GM23338 (cell line): ENCODE data around the gene ZNF311. TPM values are rescaled to one million over a fixed set of nuclear protein-coding genes. Genes with fewer than 3 reads are reported as not detected.
"Not testable (repeated sequence)": the region's sequence is repeated elsewhere in the genome, so short reads cannot be mapped to it uniquely, and the experiment has no call there.

ENCODE experiments used
- ATAC-seq: fragments of 200-7000 bp; cut with Tn5 transposase; 3 replicates; pipeline ENCODE4 v1.9.1; 2020
- DNase-seq: peaks from one replicate; pipeline ENCODE4 v3.0.0-alpha.2; 2015; ENCODE audit warnings: low spot score
- H2AFZ ChIP-seq: fragments of 200-600 bp; sonication (generic); 2 replicates; pipeline ENCODE4 v1.8.0; 2016; ENCODE audit warnings: antibody characterized with exemption, mild to moderate bottlenecking, moderate library complexity
- H3F3A ChIP-seq: fragments of 200-600 bp; sonication (generic); replicated peaks from 2 replicates; pipeline ENCODE4 v1.8.0; 2017; ENCODE audit warnings: antibody characterized with exemption, mixed run types, low read depth
- H3K27ac ChIP-seq: fragments of 200-600 bp; sonication (generic); 2 replicates; pipeline ENCODE4 v1.6.1; 2016; ENCODE audit warnings: low read depth
- H3K27me3 ChIP-seq: fragments of 200-600 bp; sonication (generic); 2 replicates; pipeline ENCODE4 v1.8.0; 2016; ENCODE audit warnings: mild to moderate bottlenecking, mixed run types, moderate library complexity; ENCODE audit not compliant: insufficient read depth
- H3K36me3 ChIP-seq: fragments of 200-600 bp; sonication (generic); 2 replicates; pipeline ENCODE4 v1.8.0; 2016; ENCODE audit warnings: mild to moderate bottlenecking; ENCODE audit not compliant: insufficient read depth
- H3K4me1 ChIP-seq: fragments of 200-600 bp; sonication (generic); 2 replicates; pipeline ENCODE4 v1.8.0; 2016; ENCODE audit warnings: mild to moderate bottlenecking, moderate library complexity; ENCODE audit not compliant: insufficient read depth
- H3K4me2 ChIP-seq: fragments of 200-600 bp; sonication (generic); 2 replicates; pipeline ENCODE4 v1.7.1; 2017; ENCODE audit warnings: mixed run types
- H3K4me3 ChIP-seq: fragments of 200-600 bp; sonication (generic); 2 replicates; pipeline ENCODE4 v1.6.1; 2016; ENCODE audit warnings: mixed run types
- H3K79me2 ChIP-seq: fragments of 200-600 bp; sonication (generic); replicated peaks from 2 replicates; pipeline ENCODE4 v1.8.0; 2017; ENCODE audit warnings: mild to moderate bottlenecking; ENCODE audit not compliant: insufficient read depth
- H3K9me2 ChIP-seq: fragments of 200-600 bp; sonication (generic); 2 replicates; pipeline ENCODE4 v1.8.0; 2017; ENCODE audit not compliant: insufficient read depth
- H4K20me1 ChIP-seq: fragments of 200-600 bp; sonication (generic); replicated peaks from 2 replicates; pipeline ENCODE4 v1.8.0; 2017; ENCODE audit warnings: mild to moderate bottlenecking; ENCODE audit not compliant: insufficient read depth
- H3K27ac Mint-ChIP-seq: 2 replicates; pipeline ENCODE4 v1.8.0; 2020; ENCODE audit warnings: inconsistent platforms, mild to moderate bottlenecking, moderate library complexity, mixed read lengths
- H3K27me3 Mint-ChIP-seq: 3 replicates; pipeline ENCODE4 v1.8.0; 2022; ENCODE audit warnings: low read depth, mild to moderate bottlenecking, moderate library complexity, mixed read lengths, inconsistent platforms; ENCODE audit not compliant: insufficient read depth, poor library complexity
- H3K36me3 Mint-ChIP-seq: 3 replicates; pipeline ENCODE4 v1.8.0; 2021; ENCODE audit warnings: low read depth, mild to moderate bottlenecking, inconsistent platforms, moderate library complexity, mixed read lengths
- H3K4me1 Mint-ChIP-seq: 3 replicates; pipeline ENCODE4 v1.8.0; 2020; ENCODE audit warnings: mild to moderate bottlenecking, inconsistent platforms, mixed read lengths
- H3K4me3 Mint-ChIP-seq: 3 replicates; pipeline ENCODE4 v1.8.0; 2021; ENCODE audit warnings: moderate library complexity, mild to moderate bottlenecking, inconsistent platforms, mixed read lengths
- H3K9me3 Mint-ChIP-seq: 3 replicates; pipeline ENCODE4 v1.8.0; 2020; ENCODE audit warnings: moderate library complexity, mild to moderate bottlenecking, inconsistent platforms, mixed read lengths
- EZH2phosphoT487 ChIP-seq: fragments of 200-600 bp; sonication (generic); IDR thresholded peaks from one replicate; pipeline ENCODE4 v1.8.1; 2018; ENCODE audit warnings: antibody characterized with exemption; ENCODE audit not compliant: unreplicated experiment
- STAT1 ChIP-seq: IDR thresholded peaks from one replicate; pipeline ENCODE4 v1.6.1; 2016; ENCODE audit warnings: antibody characterized with exemption; ENCODE audit not compliant: unreplicated experiment
- polyA plus RNA-seq: library from polyadenylated mRNA; unstranded; fragments of >200 nt; fragmentation: Nextera tagmentation; extraction: Ambion mirVana; gene quantifications from 2 replicates; pipeline ENCODE4 v1.2.1, GENCODE V29; 2016
- total RNA-seq: library from RNA; depleted of rRNA; stranded (reverse); fragments of >200 nt; shearing (Covaris generic); gene quantifications from 2 replicates; pipeline ENCODE4 v1.2.3, GENCODE V29; 2014
- TF ChIP-seq, protein P1 (sequence below): fragments of 250-450 bp; sonication (Bioruptor Pico); IDR thresholded peaks from 2 replicates; pipeline ENCODE4 v1.5.0; 2020; ENCODE audit warnings: mild to moderate bottlenecking, moderate library complexity
- TF ChIP-seq, protein P2 (sequence below), 2 experiments: fragments of 200-600 bp in 1 of 2; sonication (generic) in 1 of 2; conservative IDR thresholded peaks; 2 replicates each; pipeline versions ENCODE4 v1.5.1 to v1.6.1; 2016 to 2017; ENCODE audit warnings: antibody characterized with exemption in 2 of 2, low read depth in 2 of 2, mild to moderate bottlenecking in 2 of 2, moderate library complexity in 1 of 2
- TF ChIP-seq, protein P3 (sequence below): IDR thresholded peaks from 2 replicates; pipeline ENCODE4 v1.6.1; 2016; ENCODE audit warnings: antibody characterized with exemption

ZNF311 gene
- total and polyA plus RNA-seq, 2 experiments from 2014 or later, result 1.5 to 1.8 TPM

DNA sequence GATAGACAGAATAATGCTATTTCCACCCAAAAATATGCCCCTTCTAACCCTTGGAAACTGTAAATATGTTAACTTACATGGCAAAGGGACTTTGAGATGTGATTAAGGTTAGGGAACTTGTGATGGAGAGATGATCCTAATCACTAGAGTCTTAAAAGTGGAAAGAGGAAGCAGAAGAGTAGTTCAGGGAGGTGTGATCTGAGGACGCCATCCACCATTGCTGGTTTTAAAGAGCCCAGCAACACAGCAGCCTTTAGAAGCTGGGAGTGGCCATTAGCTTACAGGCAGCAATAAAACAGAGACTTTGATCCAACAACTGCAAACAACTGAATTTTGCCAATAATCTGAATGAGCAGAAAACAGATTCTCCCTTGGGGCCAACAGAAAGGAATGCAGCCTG lies 30.6 kb downstream of the ZNF311 start (continued):
- TF ChIP-seq, protein P1, sequence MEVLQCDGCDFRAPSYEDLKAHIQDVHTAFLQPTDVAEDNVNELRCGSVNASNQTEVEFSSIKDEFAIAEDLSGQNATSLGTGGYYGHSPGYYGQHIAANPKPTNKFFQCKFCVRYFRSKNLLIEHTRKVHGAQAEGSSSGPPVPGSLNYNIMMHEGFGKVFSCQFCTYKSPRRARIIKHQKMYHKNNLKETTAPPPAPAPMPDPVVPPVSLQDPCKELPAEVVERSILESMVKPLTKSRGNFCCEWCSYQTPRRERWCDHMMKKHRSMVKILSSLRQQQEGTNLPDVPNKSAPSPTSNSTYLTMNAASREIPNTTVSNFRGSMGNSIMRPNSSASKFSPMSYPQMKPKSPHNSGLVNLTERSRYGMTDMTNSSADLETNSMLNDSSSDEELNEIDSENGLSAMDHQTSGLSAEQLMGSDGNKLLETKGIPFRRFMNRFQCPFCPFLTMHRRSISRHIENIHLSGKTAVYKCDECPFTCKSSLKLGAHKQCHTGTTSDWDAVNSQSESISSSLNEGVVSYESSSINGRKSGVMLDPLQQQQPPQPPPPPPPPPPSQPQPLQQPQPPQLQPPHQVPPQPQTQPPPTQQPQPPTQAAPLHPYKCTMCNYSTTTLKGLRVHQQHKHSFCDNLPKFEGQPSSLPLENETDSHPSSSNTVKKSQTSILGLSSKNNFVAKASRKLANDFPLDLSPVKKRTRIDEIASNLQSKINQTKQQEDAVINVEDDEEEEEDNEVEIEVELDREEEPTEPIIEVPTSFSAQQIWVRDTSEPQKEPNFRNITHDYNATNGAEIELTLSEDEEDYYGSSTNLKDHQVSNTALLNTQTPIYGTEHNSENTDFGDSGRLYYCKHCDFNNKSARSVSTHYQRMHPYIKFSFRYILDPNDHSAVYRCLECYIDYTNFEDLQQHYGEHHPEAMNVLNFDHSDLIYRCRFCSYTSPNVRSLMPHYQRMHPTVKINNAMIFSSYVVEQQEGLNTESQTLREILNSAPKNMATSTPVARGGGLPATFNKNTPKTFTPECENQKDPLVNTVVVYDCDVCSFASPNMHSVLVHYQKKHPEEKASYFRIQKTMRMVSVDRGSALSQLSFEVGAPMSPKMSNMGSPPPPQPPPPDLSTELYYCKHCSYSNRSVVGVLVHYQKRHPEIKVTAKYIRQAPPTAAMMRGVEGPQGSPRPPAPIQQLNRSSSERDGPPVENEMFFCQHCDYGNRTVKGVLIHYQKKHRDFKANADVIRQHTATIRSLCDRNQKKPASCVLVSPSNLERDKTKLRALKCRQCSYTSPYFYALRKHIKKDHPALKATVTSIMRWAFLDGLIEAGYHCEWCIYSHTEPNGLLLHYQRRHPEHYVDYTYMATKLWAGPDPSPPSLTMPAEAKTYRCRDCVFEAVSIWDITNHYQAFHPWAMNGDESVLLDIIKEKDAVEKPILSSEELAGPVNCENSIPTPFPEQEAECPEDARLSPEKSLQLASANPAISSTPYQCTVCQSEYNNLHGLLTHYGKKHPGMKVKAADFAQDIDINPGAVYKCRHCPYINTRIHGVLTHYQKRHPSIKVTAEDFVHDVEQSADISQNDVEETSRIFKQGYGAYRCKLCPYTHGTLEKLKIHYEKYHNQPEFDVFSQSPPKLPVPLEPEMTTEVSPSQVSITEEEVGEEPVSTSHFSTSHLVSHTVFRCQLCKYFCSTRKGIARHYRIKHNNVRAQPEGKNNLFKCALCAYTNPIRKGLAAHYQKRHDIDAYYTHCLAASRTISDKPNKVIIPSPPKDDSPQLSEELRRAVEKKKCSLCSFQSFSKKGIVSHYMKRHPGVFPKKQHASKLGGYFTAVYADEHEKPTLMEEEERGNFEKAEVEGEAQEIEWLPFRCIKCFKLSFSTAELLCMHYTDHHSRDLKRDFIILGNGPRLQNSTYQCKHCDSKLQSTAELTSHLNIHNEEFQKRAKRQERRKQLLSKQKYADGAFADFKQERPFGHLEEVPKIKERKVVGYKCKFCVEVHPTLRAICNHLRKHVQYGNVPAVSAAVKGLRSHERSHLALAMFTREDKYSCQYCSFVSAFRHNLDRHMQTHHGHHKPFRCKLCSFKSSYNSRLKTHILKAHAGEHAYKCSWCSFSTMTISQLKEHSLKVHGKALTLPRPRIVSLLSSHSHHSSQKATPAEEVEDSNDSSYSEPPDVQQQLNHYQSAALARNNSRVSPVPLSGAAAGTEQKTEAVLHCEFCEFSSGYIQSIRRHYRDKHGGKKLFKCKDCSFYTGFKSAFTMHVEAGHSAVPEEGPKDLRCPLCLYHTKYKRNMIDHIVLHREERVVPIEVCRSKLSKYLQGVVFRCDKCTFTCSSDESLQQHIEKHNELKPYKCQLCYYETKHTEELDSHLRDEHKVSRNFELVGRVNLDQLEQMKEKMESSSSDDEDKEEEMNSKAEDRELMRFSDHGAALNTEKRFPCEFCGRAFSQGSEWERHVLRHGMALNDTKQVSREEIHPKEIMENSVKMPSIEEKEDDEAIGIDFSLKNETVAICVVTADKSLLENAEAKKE (CRISPR knock-in tag), result no peak
- TF ChIP-seq STAT1, result no peak

DNA sequence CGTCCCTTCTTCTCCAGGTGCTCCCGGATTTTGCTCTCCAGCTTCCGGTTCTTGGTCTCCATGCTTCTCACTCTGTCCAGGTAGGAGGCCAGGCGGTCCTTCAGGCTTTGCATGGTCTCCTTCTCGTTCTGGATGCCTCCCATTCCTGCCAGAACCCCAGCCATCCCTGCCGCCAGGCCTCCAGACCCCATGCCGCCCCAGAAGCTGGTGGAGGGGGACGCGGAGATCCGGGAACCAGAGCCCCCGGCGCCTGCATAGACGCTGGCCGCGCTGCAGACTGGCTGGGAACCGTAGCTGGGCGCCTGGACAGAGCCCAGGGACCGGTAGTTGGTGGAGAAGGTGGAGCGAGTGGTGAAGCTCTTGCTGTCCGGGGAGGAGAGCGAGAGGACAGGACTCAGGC lies 35.1 kb downstream of the ZNF311 start:
- H3K4me3 Mint-ChIP-seq, H3K27ac Mint-ChIP-seq, H3K79me2 ChIP-seq, H3K27ac ChIP-seq, H3K27me3 ChIP-seq, H3K36me3 ChIP-seq, H3K4me2 ChIP-seq, H3K36me3 Mint-ChIP-seq, H3K4me3 ChIP-seq, DNase-seq, H3K9me2 ChIP-seq, ATAC-seq, H3K4me1 Mint-ChIP-seq, H3F3A ChIP-seq, H3K4me1 ChIP-seq, H2AFZ ChIP-seq, H4K20me1 ChIP-seq: not testable (repeated sequence)
- peaks cover 11% of the 10 kb centered on the region for H3K27me3 Mint-ChIP-seq
- peaks cover 32% of the 10 kb centered on the region for H3K9me3 Mint-ChIP-seq

DNA sequence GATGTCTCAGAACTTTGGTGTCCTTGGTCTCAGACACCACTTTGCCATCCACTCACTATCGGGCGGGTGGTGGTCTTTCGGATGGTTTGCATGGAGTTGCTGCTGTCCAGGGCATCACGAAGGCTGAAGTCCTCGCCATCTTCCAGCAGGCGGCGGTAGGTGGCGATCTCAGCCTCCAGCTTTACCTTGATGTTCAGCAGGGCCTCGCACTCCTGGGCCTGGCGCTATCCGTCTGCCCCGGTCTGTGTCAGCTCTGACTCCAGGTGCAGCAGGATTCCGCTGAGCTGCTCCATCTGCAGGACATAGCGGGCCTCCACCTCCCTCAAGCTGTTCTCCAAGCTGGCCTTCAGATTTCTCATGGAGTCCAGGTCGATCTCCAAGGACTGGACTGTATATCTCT lies 36.0 kb downstream of the ZNF311 start:
- peaks cover 5% of the 10 kb centered on the region; the same call in 1 of the 2 replicates for H3K9me2 ChIP-seq
- no peak overlapping the region for H3K4me2 ChIP-seq
- H3K27ac ChIP-seq, result no peak overlapping the region
- ATAC-seq, result no peak
- H3K4me3 Mint-ChIP-seq, result no peak overlapping the region
- H3K27me3 ChIP-seq, result no peaks in the 10 kb centered on the region
- H3K36me3 Mint-ChIP-seq, result peaks cover 8% of the 10 kb centered on the region
- H3K4me1 ChIP-seq, result no peaks in the 10 kb centered on the region
- H3K9me3 Mint-ChIP-seq, result peaks cover 32% of the 10 kb centered on the region
- H3K27ac Mint-ChIP-seq, result no peak overlapping the region
- 0 out of 2 replicates have a peak overlapping the region, but pooled peaks have one; percentile 59 for H2AFZ ChIP-seq
- no peaks in the 10 kb centered on the region for H3K4me1 Mint-ChIP-seq
- H3K36me3 ChIP-seq, result no peaks in the 10 kb centered on the region
- TF ChIP-seq, protein P2, sequence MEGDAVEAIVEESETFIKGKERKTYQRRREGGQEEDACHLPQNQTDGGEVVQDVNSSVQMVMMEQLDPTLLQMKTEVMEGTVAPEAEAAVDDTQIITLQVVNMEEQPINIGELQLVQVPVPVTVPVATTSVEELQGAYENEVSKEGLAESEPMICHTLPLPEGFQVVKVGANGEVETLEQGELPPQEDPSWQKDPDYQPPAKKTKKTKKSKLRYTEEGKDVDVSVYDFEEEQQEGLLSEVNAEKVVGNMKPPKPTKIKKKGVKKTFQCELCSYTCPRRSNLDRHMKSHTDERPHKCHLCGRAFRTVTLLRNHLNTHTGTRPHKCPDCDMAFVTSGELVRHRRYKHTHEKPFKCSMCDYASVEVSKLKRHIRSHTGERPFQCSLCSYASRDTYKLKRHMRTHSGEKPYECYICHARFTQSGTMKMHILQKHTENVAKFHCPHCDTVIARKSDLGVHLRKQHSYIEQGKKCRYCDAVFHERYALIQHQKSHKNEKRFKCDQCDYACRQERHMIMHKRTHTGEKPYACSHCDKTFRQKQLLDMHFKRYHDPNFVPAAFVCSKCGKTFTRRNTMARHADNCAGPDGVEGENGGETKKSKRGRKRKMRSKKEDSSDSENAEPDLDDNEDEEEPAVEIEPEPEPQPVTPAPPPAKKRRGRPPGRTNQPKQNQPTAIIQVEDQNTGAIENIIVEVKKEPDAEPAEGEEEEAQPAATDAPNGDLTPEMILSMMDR (conservative IDR thresholded peaks at IDR 0.05; ENCODE audit: low read depth in 2 of 2), result peak; percentile 52 to 72
- no peak for TF ChIP-seq EZH2phosphoT487
- TF ChIP-seq, protein P3, sequence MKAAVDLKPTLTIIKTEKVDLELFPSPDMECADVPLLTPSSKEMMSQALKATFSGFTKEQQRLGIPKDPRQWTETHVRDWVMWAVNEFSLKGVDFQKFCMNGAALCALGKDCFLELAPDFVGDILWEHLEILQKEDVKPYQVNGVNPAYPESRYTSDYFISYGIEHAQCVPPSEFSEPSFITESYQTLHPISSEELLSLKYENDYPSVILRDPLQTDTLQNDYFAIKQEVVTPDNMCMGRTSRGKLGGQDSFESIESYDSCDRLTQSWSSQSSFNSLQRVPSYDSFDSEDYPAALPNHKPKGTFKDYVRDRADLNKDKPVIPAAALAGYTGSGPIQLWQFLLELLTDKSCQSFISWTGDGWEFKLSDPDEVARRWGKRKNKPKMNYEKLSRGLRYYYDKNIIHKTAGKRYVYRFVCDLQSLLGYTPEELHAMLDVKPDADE, result no peak
- H3K27me3 Mint-ChIP-seq, result peaks cover 11% of the 10 kb centered on the region
- peak; percentile 65 for DNase-seq
- H3K79me2 ChIP-seq, result no peaks in the 10 kb centered on the region
- no peak overlapping the region for H3K4me3 ChIP-seq
- H3F3A ChIP-seq, result no peaks in the 10 kb centered on the region
- H4K20me1 ChIP-seq, result no peaks in the 10 kb centered on the region
